Stomach (tissue), 9 donors: Measurements from ENCODE around the gene SLC4A2. TPM values are rescaled to one million over a fixed set of nuclear protein-coding genes. Genes with fewer than 3 reads are reported as not detected.

ENCODE experiments used
- DNase-seq, 2 donors: peaks; one replicate each; pipeline versions ENCODE4 v3.0.0 to v3.0.0-alpha.2; 2013 to 2019
- H3K27ac ChIP-seq, 5 donors: fragments of 200-600 bp in 4 of 5; sonication (generic) in 4 of 5; one replicate each; pipeline ENCODE4 v1.5.1; 2013 to 2019; ENCODE audit warnings: mild to moderate bottlenecking in 1 of 5, moderate library complexity in 1 of 5
- H3K27me3 ChIP-seq, 3 donors: fragments of 200-600 bp; sonication (generic); one replicate each; pipeline ENCODE4 v1.5.1; 2017 to 2019; ENCODE audit warnings: mixed run types in 1 of 3
- H3K36me3 ChIP-seq, 4 donors: fragments of 200-600 bp; sonication (generic); 1 replicate in 3 of 4; 2 replicates in 1 of 4; pipeline ENCODE4 v1.5.1; 2016 to 2019
- H3K4me1 ChIP-seq, 4 donors: fragments of 200-600 bp; sonication (generic); one replicate each; pipeline ENCODE4 v1.5.1; 2016 to 2019
- H3K4me3 ChIP-seq, 4 donors: fragments of 200-600 bp; sonication (generic) in 3 of 4; one replicate each; pipeline ENCODE4 v1.5.1; 2016 to 2019; ENCODE audit warnings: mild to moderate bottlenecking in 1 of 4
- H3K9me3 ChIP-seq, 4 donors: fragments of 200-600 bp; sonication (generic); one replicate each; pipeline ENCODE4 v1.5.1; 2016 to 2019
- EP300 ChIP-seq: sonication (generic); formaldehyde crosslinking; IDR thresholded peaks from one replicate; pipeline ENCODE4 v1.6.1; 2017; ENCODE audit warnings: antibody characterized with exemption
- POLR2A ChIP-seq, 4 donors: fragments of 450-650 bp; IDR thresholded peaks; one replicate each; pipeline ENCODE4 v1.6.1; 2016; ENCODE audit warnings: antibody characterized with exemption in 4 of 4, control low read depth in 2 of 4, mild to moderate bottlenecking in 1 of 4, moderate library complexity in 1 of 4
- POLR2AphosphoS5 ChIP-seq, 3 donors: sonication (generic); formaldehyde crosslinking; IDR thresholded peaks; one replicate each; pipeline ENCODE4 v1.6.1; 2016; ENCODE audit warnings: antibody characterized with exemption in 3 of 3
- WGBS, 5 donors: extraction: QIAGEN DNeasy Blood & Tissue Kit in 3 of 5; methylation state at CpG; one replicate each; pipeline versions ENCODE4 v1.1.5 to v1.1.7; 2013 to 2018; 5-methylcytosine and 5-hydroxymethylcytosine counted together
- intact Hi-C: fragments of 100-400 bp; cut with DNase I; formaldehyde crosslinking; loops from one replicate; pipeline ENCODE4 v1.15.1; 2023; ENCODE audit warnings: low total_unique reads
- polyA plus RNA-seq, 3 donors: library from polyadenylated mRNA; stranded (reverse); fragments of 200-250 nt; gene quantifications; one replicate each; pipeline ENCODE4 v1.2.3, GENCODE V29; 2013
- total RNA-seq, 5 donors: library from RNA; depleted of rRNA; stranded (reverse); fragments of >200 nt; gene quantifications; one replicate each; pipeline versions ENCODE4 v1.1.0 to v1.2.3, GENCODE V29; 2014 to 2016
- TF ChIP-seq, protein P1 (sequence below), 7 experiments: fragments of 450-650 bp in 4 of 7; fragments of 200-600 bp in 3 of 7; sonication (generic) in 3 of 7; IDR thresholded peaks; one replicate each; pipeline ENCODE4 v1.5.1; 2016 to 2019; ENCODE audit warnings: antibody characterized with exemption in 7 of 7, control low read depth in 2 of 7, mild to moderate bottlenecking in 1 of 7
- donor health status: healthy with polysubstance abuse.
- donor health status: Bipolar disorder and iron deficiency.
- donor health status: healthy.

SLC4A2 gene
- total and polyA plus RNA-seq, 8 donors = 65.9 to 296 (median 126) TPM

DNA sequence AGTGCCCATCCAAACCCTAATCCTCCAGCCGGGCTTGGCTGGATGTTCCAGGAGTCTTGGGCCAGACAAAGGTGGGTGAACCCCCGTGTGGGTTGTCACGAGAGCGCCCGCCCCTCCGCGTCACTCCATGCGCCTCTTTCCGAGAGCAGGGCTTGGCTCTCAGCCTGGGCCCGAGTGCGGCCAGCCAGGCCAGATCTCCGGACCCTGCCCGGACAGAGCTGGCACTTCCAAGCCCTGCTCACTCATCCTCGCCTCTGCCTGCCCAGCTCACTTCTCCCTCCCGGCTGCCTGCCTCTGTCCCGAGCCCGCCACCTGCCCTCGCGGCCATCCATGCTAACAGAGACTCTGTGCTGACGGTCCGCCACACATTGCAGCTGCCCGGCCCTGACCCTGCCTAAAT, 61.5 kb downstream of the SLC4A2 start:
- intact Hi-C loops = no loop called here
- no peak for DNase-seq
- WGBS, 5 donors = 89 to 94% (median 92%) methylated on average over 19 to 22 of the region's 22 CpGs
- no peak overlapping the region for H3K27ac ChIP-seq
- no peak overlapping the region for H3K4me3 ChIP-seq
- peaks cover 13 to 34% (median 23%) of the 10 kb centered on the region in 4 donors for H3K4me1 ChIP-seq
- no peak for TF ChIP-seq POLR2A (IDR thresholded peaks at IDR 0.05)
- no peak for TF ChIP-seq EP300
- TF ChIP-seq, protein P1, sequence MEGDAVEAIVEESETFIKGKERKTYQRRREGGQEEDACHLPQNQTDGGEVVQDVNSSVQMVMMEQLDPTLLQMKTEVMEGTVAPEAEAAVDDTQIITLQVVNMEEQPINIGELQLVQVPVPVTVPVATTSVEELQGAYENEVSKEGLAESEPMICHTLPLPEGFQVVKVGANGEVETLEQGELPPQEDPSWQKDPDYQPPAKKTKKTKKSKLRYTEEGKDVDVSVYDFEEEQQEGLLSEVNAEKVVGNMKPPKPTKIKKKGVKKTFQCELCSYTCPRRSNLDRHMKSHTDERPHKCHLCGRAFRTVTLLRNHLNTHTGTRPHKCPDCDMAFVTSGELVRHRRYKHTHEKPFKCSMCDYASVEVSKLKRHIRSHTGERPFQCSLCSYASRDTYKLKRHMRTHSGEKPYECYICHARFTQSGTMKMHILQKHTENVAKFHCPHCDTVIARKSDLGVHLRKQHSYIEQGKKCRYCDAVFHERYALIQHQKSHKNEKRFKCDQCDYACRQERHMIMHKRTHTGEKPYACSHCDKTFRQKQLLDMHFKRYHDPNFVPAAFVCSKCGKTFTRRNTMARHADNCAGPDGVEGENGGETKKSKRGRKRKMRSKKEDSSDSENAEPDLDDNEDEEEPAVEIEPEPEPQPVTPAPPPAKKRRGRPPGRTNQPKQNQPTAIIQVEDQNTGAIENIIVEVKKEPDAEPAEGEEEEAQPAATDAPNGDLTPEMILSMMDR (IDR thresholded peaks at IDR 0.05) = no peak
- no peak for TF ChIP-seq POLR2AphosphoS5 (IDR thresholded peaks at IDR 0.05)
- H3K27me3 ChIP-seq = no peaks in the 10 kb centered on the region
- H3K9me3 ChIP-seq = no peaks in the 10 kb centered on the region
- H3K36me3 ChIP-seq = peaks cover 50 to 92% (median 81%) of the 10 kb centered on the region in 4 donors

DNA sequence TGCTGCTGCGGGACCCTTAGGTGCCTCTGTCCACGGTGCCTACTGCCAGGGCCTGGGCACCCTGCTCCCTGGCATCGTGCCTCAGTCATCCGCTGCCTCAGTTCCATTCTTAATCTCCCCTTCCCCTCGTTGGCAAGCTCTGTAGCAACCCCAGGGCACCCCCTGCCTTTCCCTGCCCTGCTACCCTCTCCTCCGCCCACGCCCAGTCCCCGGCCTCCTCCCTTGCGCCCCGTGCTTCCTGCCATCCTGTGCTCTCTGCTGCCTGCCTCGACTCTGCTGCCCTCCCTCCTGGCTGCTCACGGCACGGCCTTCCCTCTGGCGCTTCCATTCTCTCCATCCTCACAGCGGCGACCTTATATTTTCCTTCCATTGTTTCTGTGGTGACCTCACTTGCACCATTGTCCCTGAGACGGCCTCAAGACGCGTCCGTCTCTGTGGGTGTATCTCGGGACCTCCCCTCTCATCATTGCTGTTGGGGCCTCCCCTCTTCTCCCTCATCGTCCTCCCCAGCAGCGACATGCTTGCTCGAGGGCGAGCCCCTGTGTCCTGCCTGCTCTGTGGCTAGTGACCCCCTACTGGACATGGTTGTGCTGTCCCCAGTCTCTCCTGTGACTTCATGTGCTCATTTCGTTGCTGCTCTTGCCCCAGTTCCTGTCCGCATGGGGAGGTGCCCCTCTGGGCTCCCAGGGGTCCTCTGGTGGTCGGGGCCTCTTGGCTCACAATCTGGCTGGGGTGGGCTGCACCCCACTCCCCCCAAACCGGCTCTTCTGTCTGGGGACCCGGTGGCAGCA, 62.2 kb downstream of the SLC4A2 start:
- intact Hi-C loops = no loop called here
- Histone ChIP-seq H3K27me3 (no peaks in the 10 kb centered on the region), H3K9me3 (no peaks in the 10 kb centered on the region), H3K27ac (no peak overlapping the region), H3K4me3 (no peak overlapping the region), H3K4me1 (peaks cover 15 to 34% (median 24%) of the 10 kb centered on the region in 4 donors), H3K36me3 (peaks cover 50 to 91% (median 81%) of the 10 kb centered on the region in 4 donors)
- no peak for TF ChIP-seq EP300
- TF ChIP-seq, protein P1 (IDR thresholded peaks at IDR 0.05) = no peak
- no peak for DNase-seq
- 76 to 85% (median 85%) methylated on average over 28 to 30 of the region's 30 CpGs for WGBS, 5 donors

DNA sequence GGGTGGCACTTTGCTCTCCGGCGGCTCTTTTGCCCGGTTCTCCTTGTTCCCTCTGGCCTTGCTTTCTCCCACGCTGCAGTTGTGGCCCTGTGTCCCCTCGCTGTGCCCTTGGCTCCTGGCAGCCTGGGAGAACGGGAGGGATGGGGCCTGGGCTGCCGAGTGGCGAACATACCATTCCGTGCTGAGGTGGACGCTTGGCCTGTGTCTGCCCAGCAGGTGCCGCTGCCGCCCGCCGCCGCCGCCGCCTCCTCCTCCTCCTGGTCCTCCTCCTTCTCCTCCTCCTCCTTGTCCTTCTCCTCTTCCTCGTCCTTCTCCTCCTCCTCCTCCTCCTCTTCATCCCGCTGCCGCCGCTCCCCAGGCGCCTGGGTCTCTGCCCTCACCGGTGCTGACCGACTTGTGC, 62.9 kb downstream of the SLC4A2 start:
- DNase-seq = peak; percentile 42 to 60
- peaks cover 14 to 32% (median 24%) of the 10 kb centered on the region in 4 donors for H3K4me1 ChIP-seq
- H3K27me3 ChIP-seq = no peaks in the 10 kb centered on the region
- peaks cover 50 to 90% (median 83%) of the 10 kb centered on the region in 4 donors for H3K36me3 ChIP-seq
- TF ChIP-seq, protein P1 (IDR thresholded peaks at IDR 0.05) = peak in 2 of 7 experiments; percentile 6 to 16
- TF ChIP-seq POLR2AphosphoS5 (IDR thresholded peaks at IDR 0.05) (no peak), EP300 (no peak)
- H3K4me3 ChIP-seq = no peak overlapping the region
- WGBS, 5 donors = 68 to 83% (median 74%) methylated on average over 17 to 24 of the region's 24 CpGs
- intact Hi-C loops = no loop called here
- no peak overlapping the region for H3K27ac ChIP-seq
- no peaks in the 10 kb centered on the region for H3K9me3 ChIP-seq

DNA sequence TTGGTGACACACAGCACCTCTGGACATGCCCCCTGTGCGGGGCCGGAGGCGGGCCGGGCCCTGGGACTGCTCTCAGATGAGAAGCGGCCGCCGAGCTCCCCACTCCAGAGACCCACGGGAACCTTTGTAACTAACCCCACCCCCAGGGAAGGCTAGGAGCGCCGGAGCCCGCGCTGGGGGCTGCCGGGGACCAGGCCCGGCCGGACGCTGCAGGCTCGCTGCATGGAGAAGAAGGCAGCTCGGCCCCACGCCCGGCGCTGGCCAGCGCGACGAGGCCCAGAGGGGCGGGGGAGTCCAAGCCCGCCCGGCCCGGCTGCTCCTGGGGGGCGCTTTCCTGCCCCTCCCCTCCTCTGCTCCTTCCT, 63.4 kb downstream of the SLC4A2 start:
- Histone ChIP-seq H3K4me1 (peaks cover 14 to 32% (median 24%) of the 10 kb centered on the region in 4 donors), H3K27ac (no peak overlapping the region), H3K27me3 (no peaks in the 10 kb centered on the region), H3K36me3 (peaks cover 50 to 90% (median 82%) of the 10 kb centered on the region in 4 donors), H3K9me3 (no peaks in the 10 kb centered on the region), H3K4me3 (no peak overlapping the region)
- WGBS, 5 donors = 83 to 93% (median 93%) methylated on average over 12 to 29 of the region's 29 CpGs
- intact Hi-C loops = no loop called here
- TF ChIP-seq, protein P1 (IDR thresholded peaks at IDR 0.05) = no peak
- TF ChIP-seq POLR2AphosphoS5 (IDR thresholded peaks at IDR 0.05) (no peak), POLR2A (IDR thresholded peaks at IDR 0.05) (no peak), EP300 (no peak)
- DNase-seq = no peak
